Right kidney (tissue), 1 donor: ENCODE data around the gene SYT7.

Experiments
- DNase-seq: peaks from one replicate; pipeline ENCODE4 v3.0.0-alpha.2; 2016

The SYT7 gene

GRCh38 chr11:61515686-61516085 lies 65.2 kb downstream of the SYT7 start:
- DNase-seq, result no peak

DNA sequence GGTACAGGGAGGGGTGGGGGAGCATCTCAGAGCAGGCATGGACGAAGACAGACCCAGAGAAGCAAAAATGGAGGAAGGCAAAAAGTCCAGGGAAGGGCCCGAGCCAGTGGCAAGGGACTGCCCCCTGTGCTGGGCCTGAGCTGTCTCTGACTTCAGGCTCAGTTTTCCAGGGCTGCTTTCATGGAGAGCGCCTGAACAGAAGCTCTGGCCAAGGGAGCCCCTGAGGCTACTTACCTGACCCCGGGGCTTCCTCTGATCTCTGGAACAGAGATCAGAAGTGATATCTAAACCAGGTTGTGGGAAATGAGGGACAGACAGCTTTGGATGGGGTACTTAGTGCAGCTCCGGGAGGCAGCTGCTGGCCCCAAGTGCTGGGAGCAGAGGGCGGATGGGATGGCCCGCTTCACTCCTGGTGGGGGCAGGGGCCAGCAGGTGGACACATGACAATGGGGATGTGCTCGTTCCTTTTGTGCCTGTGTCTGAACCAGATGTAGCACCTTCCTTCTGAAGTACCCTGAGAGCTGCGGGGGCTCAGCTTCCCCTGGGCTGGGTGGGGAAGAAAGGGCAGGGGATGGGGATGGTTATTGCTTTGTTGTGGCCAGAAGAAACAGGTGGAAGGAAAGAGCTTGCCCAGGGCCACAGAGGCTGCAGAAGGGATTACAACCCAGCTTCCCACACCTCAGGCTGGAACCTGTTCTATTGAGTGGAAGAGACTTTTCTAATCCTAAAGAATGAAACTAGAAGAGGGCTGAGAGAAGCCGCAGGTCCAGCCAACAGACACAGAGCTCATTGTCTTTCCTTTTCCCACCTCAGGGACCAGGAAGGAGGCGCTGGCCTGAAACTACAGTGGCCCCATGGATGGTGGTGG lies 66.6 kb downstream of the SYT7 start:
- no peak for DNase-seq

DNA sequence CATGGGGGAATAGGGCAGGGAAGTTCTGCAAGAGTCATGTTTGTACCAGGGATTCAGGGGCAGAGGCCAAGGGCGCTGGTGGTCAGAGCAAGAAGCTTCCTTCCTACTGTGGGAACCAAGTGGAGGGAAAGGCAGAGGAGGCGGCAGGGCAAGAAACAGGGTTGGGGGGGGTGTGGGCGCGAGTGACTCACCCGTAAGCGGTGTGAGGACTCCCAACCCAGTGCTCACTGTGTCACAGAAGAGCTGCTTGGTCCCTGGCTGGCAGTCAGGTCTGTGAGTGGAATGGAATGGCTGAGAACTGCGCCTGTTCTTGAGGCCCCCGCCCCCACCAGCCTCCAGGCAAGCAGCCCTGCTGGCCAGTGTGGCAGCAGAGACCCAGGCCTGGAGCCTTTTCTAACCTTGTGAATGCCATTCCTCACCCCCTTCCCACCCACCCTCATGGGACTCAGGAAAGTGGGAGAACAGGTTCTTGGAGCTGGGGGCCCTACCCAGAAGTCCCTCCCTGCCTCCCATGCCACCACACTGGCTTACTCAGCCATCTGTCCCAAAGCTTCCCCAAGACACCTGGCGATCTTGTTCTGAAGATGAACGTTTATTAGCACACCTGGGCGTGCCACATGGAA lies 67.6 kb downstream of the SYT7 start:
- DNase-seq, result no peak

GRCh38 chr11:61512435-61512834 lies 68.4 kb downstream of the SYT7 start:
- no peak for DNase-seq

GRCh38 chr11:61511383-61511782 lies 69.5 kb downstream of the SYT7 start:
- no peak for DNase-seq

- DNase-seq, result no peak
Observed at GRCh38 chr11:61510974-61511373, 69.9 kb downstream of the SYT7 start.

GRCh38 chr11:61510166-61510919 lies 70.5 kb downstream of the SYT7 start:
- no peak for DNase-seq

GRCh38 chr11:61509043-61510029 lies 71.5 kb downstream of the SYT7 start:
- DNase-seq, result peak; percentile 92

DNA sequence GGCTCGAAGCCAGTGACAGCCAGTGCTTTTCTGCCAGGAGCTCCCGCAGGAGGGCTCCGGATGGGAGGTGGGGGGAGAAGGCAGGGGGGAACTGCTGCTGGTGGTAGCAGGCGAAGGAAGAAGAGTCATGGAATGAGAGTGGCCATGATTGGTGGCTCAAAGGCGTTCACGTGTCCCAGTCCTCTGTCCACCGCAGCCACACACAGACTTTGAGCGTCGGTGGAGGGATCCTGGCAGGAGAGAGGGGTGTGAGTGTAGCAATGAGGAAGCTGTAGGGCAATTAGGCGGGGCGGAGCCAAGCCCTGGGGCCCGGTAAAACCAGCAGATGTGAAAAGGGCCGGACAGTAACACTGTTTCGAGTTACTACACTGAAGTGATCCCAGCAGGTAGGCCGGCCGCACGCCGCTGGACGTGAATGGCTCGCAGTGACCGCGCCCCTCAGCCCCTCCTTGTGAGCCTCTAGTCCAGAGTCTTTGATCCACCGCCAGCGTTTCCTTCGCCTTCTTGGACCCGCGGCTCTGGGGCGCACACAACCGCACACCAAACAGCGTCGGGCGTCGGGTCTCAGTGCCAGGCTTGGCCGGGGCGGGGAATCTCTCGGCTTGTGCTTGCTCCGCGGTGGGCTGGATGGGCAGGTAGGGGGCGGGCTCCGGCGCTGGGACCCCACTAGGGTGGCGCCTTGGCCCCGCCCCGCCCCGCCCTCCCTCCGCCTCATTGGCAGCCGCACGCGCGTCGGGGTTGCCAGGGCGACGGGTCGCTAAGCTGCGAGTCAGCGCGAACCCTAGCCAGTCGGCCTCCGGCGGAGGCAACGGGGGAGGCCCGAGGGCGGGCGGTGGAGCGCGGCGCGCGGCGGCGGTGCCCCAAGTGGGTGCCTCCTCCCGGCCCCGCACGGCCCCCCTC lies 72.7 kb downstream of the SYT7 start, which contains the start of gene LRRC10B:
Gene LRRC10B, plus strand, starts transcription at position 788 of the 900 bp plus-strand sequence. CDS start 250 bp downstream, outside the sequence.
- DNase-seq, result peak; percentile 75

GRCh38 chr11:61507012-61507768 lies 73.7 kb downstream of the SYT7 start:
- DNase-seq, result no peak

DNA sequence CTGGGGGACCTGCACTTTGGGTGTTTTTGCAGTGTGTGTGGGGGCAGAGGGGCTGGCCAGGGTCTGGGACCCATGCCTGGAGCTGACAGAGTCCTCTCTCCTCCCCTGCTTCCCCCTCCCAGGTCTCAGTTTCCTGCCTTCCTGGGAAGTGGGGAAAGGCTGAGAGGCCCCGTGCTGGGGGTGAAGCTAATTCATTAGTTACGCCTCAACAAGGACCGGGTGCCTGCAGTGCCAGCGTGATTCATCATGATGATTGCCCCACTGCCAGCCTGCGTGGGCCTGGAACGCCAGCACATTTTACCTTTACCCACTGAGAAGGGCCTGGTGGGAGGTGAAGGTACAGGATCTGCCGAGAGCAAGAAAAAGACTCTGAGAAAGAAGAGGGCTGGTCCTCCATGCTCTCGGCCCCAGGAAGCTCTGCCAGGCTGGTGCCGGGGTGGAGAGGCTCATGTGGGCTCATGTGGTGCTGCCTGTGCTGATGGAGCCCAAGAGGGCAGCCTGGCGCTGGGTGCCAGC lies 75.2 kb downstream of the SYT7 start:
- DNase-seq, result no peak

- DNase-seq, result no peak
Observed at GRCh38 chr11:61505106-61505505, 75.8 kb downstream of the SYT7 start.

- no peak for DNase-seq
Observed at GRCh38 chr11:61503135-61503770, 77.6 kb downstream of the SYT7 start.

- no peak for DNase-seq
Observed at GRCh38 chr11:61502522-61502921, 78.4 kb downstream of the SYT7 start.

DNA sequence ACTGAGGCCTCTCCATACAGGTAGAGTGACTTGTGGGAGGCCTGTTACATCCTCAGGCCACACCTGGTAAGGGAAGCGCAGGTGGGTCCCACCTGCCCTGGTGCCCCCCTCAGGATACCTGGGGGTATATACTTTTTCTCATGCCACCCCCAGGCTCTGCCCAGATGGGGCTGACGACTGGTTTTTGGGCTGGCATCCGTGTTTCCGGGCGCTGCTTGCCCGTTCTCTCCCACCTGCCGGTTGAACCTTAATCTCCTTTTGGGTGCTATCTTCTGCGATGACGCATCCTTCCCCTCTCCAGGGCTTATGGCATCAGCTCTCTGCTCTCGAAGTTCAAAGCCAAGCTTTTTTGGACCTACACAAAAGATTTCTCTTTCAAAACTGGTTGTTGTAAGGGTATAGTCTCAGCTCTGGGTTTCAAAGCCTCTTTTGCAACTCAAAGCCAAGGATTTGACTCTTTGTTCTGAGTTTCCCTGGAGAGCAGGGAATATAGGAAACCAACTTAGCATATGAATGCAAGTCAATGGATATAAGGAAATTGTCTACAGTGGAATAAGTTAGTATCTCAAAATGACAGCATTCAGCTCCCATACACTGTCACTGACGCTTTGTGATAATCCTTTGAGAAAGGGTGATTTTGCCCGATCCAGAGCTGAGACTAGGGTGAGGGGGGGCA lies 80.9 kb downstream of the SYT7 start:
- DNase-seq, result no peak

GRCh38 chr11:61498767-61499341 lies 82.0 kb downstream of the SYT7 start:
- no peak for DNase-seq

DNA sequence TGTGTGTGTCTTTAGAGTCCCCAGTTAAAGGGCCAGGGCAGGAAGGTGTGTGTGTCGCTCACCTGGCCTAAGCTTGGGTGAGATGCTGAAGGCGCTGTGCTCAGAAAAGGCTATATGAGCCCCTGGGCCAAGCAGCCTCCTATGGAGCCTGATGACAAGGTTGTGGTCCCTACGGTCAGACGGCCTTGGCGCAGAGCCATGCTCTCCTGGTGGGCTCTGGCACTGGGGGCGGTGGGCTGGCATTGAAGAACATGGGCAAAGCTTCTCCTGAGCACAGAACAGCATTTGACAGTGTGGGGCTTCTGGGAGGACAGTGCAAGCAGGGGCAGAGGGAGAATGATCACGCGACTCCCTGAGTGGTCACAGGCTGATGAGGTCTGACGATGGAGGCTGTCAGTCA lies 83.0 kb downstream of the SYT7 start:
- DNase-seq, result no peak

- DNase-seq, result no peak
Observed at GRCh38 chr11:61497473-61497872, 83.4 kb downstream of the SYT7 start.
